Calu3 (cell line): ENCODE measurements around the gene LDHB. TPM values are rescaled to one million over a fixed set of nuclear protein-coding genes. Genes with fewer than 3 reads are reported as not detected.
"Not testable (repeated sequence)": the region's sequence is repeated elsewhere in the genome, so short reads cannot be mapped to it uniquely, and the experiment has no call there.

ENCODE experiments used
- BruUV-seq: library from RNA; stranded (reverse); fragments of 400-500 nt; replicated peaks from 2 replicates; lab custom pipeline; 2021; lab: Mats Ljungman, UMichigan
- CTCF ChIA-PET: fragments of 300-600 bp; sonication (Branson Sonifier 250); formaldehyde crosslinking; loops from one replicate; lab custom pipeline; 2022; ENCODE audit warnings: antibody characterized with exemption; lab: Charles Lee
- DNase-seq: peaks from one replicate; pipeline ENCODE4 v3.0.0; 2022
- H3K27ac Mint-ChIP-seq: one replicate; pipeline ENCODE4 v1.8.0; 2022; ENCODE audit warnings: mixed read lengths; ENCODE audit not compliant: unreplicated experiment
- H3K27me3 Mint-ChIP-seq: one replicate; pipeline ENCODE4 v1.8.0; 2022; ENCODE audit warnings: mixed read lengths; ENCODE audit not compliant: unreplicated experiment
- H3K36me3 Mint-ChIP-seq: one replicate; pipeline ENCODE4 v1.8.0; 2022; ENCODE audit warnings: mild to moderate bottlenecking, moderate library complexity, mixed read lengths; ENCODE audit not compliant: insufficient read depth, unreplicated experiment
- H3K4me1 Mint-ChIP-seq: one replicate; pipeline ENCODE4 v1.8.0; 2022; ENCODE audit warnings: mild to moderate bottlenecking, low read depth, mixed read lengths; ENCODE audit not compliant: unreplicated experiment
- H3K4me3 Mint-ChIP-seq: one replicate; pipeline ENCODE4 v1.8.0; 2022; ENCODE audit warnings: mild to moderate bottlenecking, low read depth, moderate library complexity, mixed read lengths; ENCODE audit not compliant: unreplicated experiment
- H3K9me3 Mint-ChIP-seq: one replicate; pipeline ENCODE4 v1.8.0; 2022; ENCODE audit warnings: low read depth, mixed read lengths; ENCODE audit not compliant: unreplicated experiment
- intact Hi-C: fragments of 100-400 bp; cut with micrococcal nuclease; formaldehyde crosslinking; loops from one replicate; pipeline ENCODE4 v1.10.0; 2022; ENCODE audit not compliant: unreplicated experiment
- total RNA-seq: library from RNA; stranded (reverse); gene quantifications from 2 replicates; pipeline ENCODE4 v1.2.3, GENCODE V29; 2022
- TF ChIP-seq, protein P1 (sequence below): fragments of 200-600 bp; IDR thresholded peaks from one replicate; pipeline ENCODE4 v1.8.0; 2022; ENCODE audit warnings: antibody characterized with exemption; ENCODE audit not compliant: unreplicated experiment

The LDHB gene
- total RNA-seq, 1 experiment from 2014 or later: 826 TPM

DNA sequence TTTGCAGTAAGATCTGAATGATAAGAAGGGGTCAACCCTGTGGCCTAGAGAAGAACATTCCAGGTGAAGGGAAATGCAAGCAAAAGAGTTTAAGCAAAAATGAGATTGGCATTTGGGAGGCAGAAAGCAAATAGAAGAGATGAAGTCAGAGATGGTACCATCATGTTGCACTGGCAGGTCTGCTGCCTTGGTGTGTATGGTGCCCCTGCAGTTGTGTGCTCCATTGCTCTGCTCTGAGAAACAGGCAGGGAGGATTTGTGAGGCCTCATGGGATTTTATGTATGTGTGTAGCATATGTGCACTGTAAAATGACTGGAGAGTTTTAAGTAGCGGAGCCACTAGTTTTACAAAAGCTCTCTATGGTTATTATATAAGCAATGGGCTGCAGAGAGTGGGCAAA, 6.6 kb downstream of the LDHB start:
- CTCF ChIA-PET: no interaction called here
- Mint-ChIP-seq H3K27ac (no peak overlapping the region), H3K36me3 (peaks cover 73% of the 10 kb centered on the region), H3K4me1 (peaks cover 81% of the 10 kb centered on the region), H3K4me3 (peak overlapping the region; percentile 10), H3K9me3 (no peaks in the 10 kb centered on the region), H3K27me3 (no peaks in the 10 kb centered on the region)
- intact Hi-C loops: no loop called here
- no TSS peak for BruUV-seq
- DNase-seq: no peak
- TF ChIP-seq, protein P1, sequence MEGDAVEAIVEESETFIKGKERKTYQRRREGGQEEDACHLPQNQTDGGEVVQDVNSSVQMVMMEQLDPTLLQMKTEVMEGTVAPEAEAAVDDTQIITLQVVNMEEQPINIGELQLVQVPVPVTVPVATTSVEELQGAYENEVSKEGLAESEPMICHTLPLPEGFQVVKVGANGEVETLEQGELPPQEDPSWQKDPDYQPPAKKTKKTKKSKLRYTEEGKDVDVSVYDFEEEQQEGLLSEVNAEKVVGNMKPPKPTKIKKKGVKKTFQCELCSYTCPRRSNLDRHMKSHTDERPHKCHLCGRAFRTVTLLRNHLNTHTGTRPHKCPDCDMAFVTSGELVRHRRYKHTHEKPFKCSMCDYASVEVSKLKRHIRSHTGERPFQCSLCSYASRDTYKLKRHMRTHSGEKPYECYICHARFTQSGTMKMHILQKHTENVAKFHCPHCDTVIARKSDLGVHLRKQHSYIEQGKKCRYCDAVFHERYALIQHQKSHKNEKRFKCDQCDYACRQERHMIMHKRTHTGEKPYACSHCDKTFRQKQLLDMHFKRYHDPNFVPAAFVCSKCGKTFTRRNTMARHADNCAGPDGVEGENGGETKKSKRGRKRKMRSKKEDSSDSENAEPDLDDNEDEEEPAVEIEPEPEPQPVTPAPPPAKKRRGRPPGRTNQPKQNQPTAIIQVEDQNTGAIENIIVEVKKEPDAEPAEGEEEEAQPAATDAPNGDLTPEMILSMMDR: no peak

DNA sequence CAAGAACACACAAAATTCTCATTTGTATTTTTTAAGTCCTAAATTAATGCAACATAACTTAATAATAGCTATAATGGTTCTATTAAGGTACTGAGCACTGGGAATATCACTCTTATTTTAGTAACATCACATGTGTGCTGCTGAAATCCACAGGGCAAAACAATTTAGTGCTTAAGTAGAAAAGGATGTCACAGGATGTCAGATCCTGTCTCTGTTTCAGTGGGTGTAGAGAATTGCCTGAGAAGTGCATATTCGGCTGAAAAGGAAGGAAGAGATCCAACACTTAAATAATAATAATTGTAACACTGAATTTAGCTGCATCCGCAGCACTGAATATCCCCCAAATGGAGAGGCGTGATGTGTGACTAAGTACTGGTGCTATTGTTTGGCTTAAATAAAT, 8.6 kb downstream of the LDHB start:
- peaks cover 81% of the 10 kb centered on the region for H3K36me3 Mint-ChIP-seq
- no peak for DNase-seq
- BruUV-seq: no TSS peak
- no peak overlapping the region for H3K4me3 Mint-ChIP-seq
- intact Hi-C loops: loop anchor here (10.0 kb wide), 1 partner anchor 214 kb away; the partner anchor contains the start of gene PYROXD1
- H3K27me3 Mint-ChIP-seq: no peaks in the 10 kb centered on the region
- no peaks in the 10 kb centered on the region for H3K9me3 Mint-ChIP-seq
- H3K27ac Mint-ChIP-seq: no peak overlapping the region
- peaks cover 84% of the 10 kb centered on the region for H3K4me1 Mint-ChIP-seq
- TF ChIP-seq, protein P1: no peak
- CTCF ChIA-PET: no interaction called here

DNA sequence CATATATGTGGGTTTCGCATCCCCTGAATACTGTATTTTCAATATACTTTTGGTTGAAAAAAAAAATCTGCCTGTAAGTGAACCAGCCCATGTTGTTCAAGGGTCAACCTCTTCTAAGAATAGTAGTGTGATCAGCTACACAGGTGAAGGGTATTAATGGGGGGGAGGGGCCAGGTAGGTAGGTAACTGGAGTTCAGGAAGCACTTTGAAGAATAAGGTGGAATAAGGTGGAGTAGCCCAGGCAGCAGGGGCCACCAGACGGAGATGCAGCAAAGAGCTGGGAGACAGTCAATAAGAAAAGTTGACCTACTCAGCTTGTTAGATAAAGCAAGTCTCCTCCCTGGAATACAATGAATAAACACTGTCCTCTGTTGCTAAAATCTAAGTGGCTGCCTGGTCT, 9.3 kb downstream of the LDHB start:
- no TSS peak for BruUV-seq
- Mint-ChIP-seq H3K27me3 (no peaks in the 10 kb centered on the region), H3K27ac (no peak overlapping the region)

DNA sequence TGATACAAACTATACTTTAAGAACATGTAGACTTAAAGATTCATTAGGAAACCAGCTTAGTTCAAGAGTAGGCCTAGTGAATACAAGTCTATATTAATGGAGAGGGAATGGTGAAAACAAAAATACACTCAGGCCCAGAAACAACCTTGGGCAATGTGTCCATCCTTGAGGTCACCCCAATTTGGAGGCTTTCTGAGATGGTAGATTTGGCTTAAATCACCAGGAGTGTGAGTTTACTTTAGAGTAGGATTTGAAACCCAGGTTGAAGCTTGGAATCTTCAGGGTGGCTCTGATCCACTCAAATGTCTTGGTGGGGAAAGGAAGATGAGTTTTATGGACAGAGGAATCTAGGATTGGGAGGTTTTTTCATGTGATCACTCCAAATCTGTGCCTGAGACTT, 10.5 kb downstream of the LDHB start:
- no peaks in the 10 kb centered on the region for H3K9me3 Mint-ChIP-seq
- H3K27me3 Mint-ChIP-seq: no peaks in the 10 kb centered on the region
- intact Hi-C loops: loop anchor here (10.0 kb wide), 1 partner anchor 212 kb away; the partner anchor contains the start of gene PYROXD1
- no peak overlapping the region for H3K4me3 Mint-ChIP-seq
- BruUV-seq: no TSS peak
- peaks cover 82% of the 10 kb centered on the region for H3K4me1 Mint-ChIP-seq
- H3K36me3 Mint-ChIP-seq: peaks cover 83% of the 10 kb centered on the region
- DNase-seq: no peak
- peak overlapping the region; percentile 27 for H3K27ac Mint-ChIP-seq
- TF ChIP-seq, protein P1: no peak
- CTCF ChIA-PET: no interaction called here

More for the DNA sequence above, 9.3 kb downstream of the LDHB start:
- Mint-ChIP-seq H3K36me3 (peaks cover 82% of the 10 kb centered on the region), H3K9me3 (no peaks in the 10 kb centered on the region), H3K4me3 (no peak overlapping the region), H3K4me1 (peaks cover 84% of the 10 kb centered on the region)
- TF ChIP-seq, protein P1: no peak
- CTCF ChIA-PET: no interaction called here
- intact Hi-C loops: loop anchor here (10.0 kb wide), 1 partner anchor 214 kb away; the partner anchor contains the start of gene PYROXD1
- DNase-seq: no peak

DNA sequence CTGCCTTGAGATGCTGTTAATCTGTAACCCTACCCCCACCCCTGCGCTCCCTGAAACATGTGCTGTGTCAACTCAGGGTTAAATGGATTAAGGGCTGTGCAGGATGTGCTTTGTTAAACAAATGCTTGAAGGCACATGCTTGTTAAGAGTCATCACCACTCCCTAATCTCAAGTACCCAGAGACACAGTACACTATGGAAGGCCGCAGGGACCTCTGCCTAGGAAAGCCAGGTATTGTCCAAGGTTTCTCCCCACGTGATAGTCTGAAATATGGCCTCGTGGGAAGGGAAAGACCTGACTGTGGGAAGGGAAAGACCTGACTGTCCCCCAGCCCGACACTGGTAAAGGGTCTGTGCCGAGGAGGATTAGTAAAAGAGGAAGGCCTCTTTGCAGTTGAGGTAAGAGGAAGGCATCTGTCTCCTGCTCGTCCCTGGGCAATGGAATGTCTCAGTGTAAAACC, 12.6 kb downstream of the LDHB start:
- Mint-ChIP-seq H3K27ac (peak overlapping the region; percentile 73), H3K36me3 (peaks cover 91% of the 10 kb centered on the region), H3K4me1 (peaks cover 80% of the 10 kb centered on the region), H3K4me3 (peak overlapping the region; percentile 28)
- not testable (repeated sequence) for BruUV-seq, H3K9me3 Mint-ChIP-seq, H3K27me3 Mint-ChIP-seq
- intact Hi-C loops: loop anchor here (10.0 kb wide), 1 partner anchor 210 kb away; the partner anchor contains the start of gene PYROXD1
- DNase-seq: peak; percentile 51
- CTCF ChIA-PET: interaction anchor here (0.6 kb wide), 1 partner anchor 18 kb away, joined by 3 read pairs; no protein-coding TSS in a partner anchor
